IPS DF 4.7 (cell line): ENCODE measurements around the gene PRPS1L1.

Source experiments
- DNase-seq: peaks from one replicate; pipeline ENCODE4 v3.0.0-alpha.2; 2013; ENCODE audit warnings: low spot score; ENCODE audit errors: extremely low read depth

The PRPS1L1 gene

GRCh38 chr7:18027628-18028027, at the start of gene PRPS1L1:
Gene PRPS1L1 (minus strand): TSS chr7:18027846.
- no peak for DNase-seq

- DNase-seq, result no peak
These were observed 48.8 kb upstream of the PRPS1L1 start for GRCh38 chr7:18076461-18076860.

- DNase-seq, result no peak
These were observed 41.1 kb upstream of the PRPS1L1 start for GRCh38 chr7:18068745-18069144.

- no peak for DNase-seq
These were observed 36.7 kb upstream of the PRPS1L1 start for GRCh38 chr7:18064242-18064838.

GRCh38 chr7:18063149-18063901, 35.7 kb upstream of the PRPS1L1 start:
- no peak for DNase-seq

GRCh38 chr7:18059171-18059570, 31.5 kb upstream of the PRPS1L1 start:
- no peak for DNase-seq

GRCh38 chr7:18053941-18054340, 26.3 kb upstream of the PRPS1L1 start:
- no peak for DNase-seq

GRCh38 chr7:18053177-18053928, 25.7 kb upstream of the PRPS1L1 start:
- no peak for DNase-seq

GRCh38 chr7:18049262-18049661, 21.6 kb upstream of the PRPS1L1 start:
- DNase-seq, result no peak

- no peak for DNase-seq
These were observed 19.0 kb upstream of the PRPS1L1 start for GRCh38 chr7:18046601-18047000.

- DNase-seq, result no peak
These were observed 17.5 kb upstream of the PRPS1L1 start for GRCh38 chr7:18045171-18045570.

- DNase-seq, result no peak
These were observed 13.5 kb upstream of the PRPS1L1 start for GRCh38 chr7:18041191-18041590.

- DNase-seq, result no peak
These were observed 12.6 kb upstream of the PRPS1L1 start for GRCh38 chr7:18040196-18040595.

GRCh38 chr7:18038382-18038781, 10.7 kb upstream of the PRPS1L1 start:
- DNase-seq, result no peak

GRCh38 chr7:18037609-18038008, 10.0 kb upstream of the PRPS1L1 start:
- no peak for DNase-seq

- no peak for DNase-seq
These were observed 9.1 kb upstream of the PRPS1L1 start for GRCh38 chr7:18036783-18037182.

GRCh38 chr7:18030758-18031157, 3.1 kb upstream of the PRPS1L1 start:
- no peak for DNase-seq

- no peak for DNase-seq
These were observed 7.4 kb downstream of the PRPS1L1 start for GRCh38 chr7:18020138-18020715.

- no peak for DNase-seq
These were observed 8.1 kb downstream of the PRPS1L1 start for GRCh38 chr7:18019555-18019954.

GRCh38 chr7:18018296-18019215, 9.1 kb downstream of the PRPS1L1 start:
- no peak for DNase-seq
